AG09309 (cell line): ENCODE data around the gene CAMKK2.
"Not testable (repeated sequence)": the region's sequence is repeated elsewhere in the genome, so short reads cannot be mapped to it uniquely, and the experiment has no call there.

Experiments used
- DNase-seq: peaks from one replicate; pipeline ENCODE4 v3.0.0-alpha.2; 2010; ENCODE audit warnings: low read depth
- H3K4me3 ChIP-seq: 2 replicates; pipeline ENCODE4 v1.5.1; 2011; ENCODE audit warnings: mild to moderate bottlenecking, low read depth, low read length, moderate library complexity; ENCODE audit not compliant: control insufficient read depth
- CTCF ChIP-seq: IDR thresholded peaks from 2 replicates; pipeline ENCODE4 v1.5.1; 2011; ENCODE audit warnings: mild to moderate bottlenecking, low read depth, low read length, inconsistent platforms; ENCODE audit not compliant: insufficient read depth, control insufficient read depth; ENCODE audit errors: missing control alignments

Gene CAMKK2

DNA sequence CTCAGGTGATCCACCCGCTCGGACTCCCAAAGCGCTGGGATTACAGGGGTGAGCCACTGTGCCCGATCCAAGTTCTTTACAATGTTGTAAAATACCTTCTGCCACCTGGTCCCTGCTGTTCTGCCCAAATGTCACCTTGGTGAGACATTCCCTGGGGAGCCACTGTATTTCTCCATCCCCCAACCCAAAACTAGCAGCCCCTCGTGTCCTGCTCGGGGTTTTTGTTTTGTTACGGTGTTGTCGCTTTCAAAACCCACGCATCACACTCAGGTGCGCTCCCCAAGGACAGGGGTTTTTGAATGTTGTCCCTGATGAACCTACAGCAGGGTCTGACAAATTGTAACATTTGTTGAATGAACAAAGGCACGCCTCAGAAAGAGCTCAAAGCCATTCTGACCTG is 37.4 kb downstream of the CAMKK2 start:
- no peak for TF ChIP-seq CTCF
- DNase-seq = no peak
- no peak overlapping the region for H3K4me3 ChIP-seq

GRCh38 chr12:121257704-121258449 is 38.6 kb downstream of the CAMKK2 start:
- DNase-seq, H3K4me3 ChIP-seq: not testable (repeated sequence)

DNA sequence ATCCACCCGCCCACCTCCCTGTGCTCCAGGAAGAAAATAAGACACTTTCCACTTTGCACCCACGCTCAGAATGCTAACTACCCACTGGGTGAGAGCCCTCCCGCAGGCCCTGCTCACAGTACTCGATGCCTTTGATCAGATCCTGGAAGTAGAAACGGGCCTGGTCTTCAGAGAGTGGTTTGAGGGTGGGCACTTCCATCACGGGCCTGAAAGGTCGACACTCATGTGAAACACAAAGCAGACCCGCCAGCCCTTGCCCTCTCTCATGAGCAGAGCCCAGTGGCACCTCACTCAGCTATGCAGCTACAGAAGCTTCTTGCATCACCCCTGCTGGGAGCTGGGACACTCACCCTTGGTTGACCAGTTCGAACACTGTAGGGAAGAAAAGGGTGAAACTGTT is 41.1 kb downstream of the CAMKK2 start:
- no peak for DNase-seq
- no peak overlapping the region for H3K4me3 ChIP-seq
- no peak for TF ChIP-seq CTCF

- no peak overlapping the region for H3K4me3 ChIP-seq
- no peak for DNase-seq
- no peak for TF ChIP-seq CTCF
Observed at GRCh38 chr12:121253638-121254335, 42.7 kb downstream of the CAMKK2 start.

- TF ChIP-seq CTCF = no peak
- DNase-seq = no peak
- no peak overlapping the region for H3K4me3 ChIP-seq
Observed at GRCh38 chr12:121252712-121253345, 43.7 kb downstream of the CAMKK2 start.

- DNase-seq = no peak
- H3K4me3 ChIP-seq = no peak overlapping the region
- TF ChIP-seq CTCF = no peak
Observed at GRCh38 chr12:121251838-121252237, 44.7 kb downstream of the CAMKK2 start.

- no peak for DNase-seq
- no peak for TF ChIP-seq CTCF
- no peak overlapping the region for H3K4me3 ChIP-seq
Observed at GRCh38 chr12:121250359-121250758, 46.1 kb downstream of the CAMKK2 start.
